OCI-LY1 (cell line): ENCODE results near the gene CBR3.

Source experiments
- EZH2 ChIP-seq: fragments of 200-600 bp; sonication (generic), shearing (Covaris generic); IDR thresholded peaks from 2 replicates; pipeline ENCODE4 v1.8.0; 2017; ENCODE audit warnings: borderline replicate concordance, mixed run types, mild to moderate bottlenecking, antibody characterized with exemption, low read length, moderate library complexity, mixed read lengths
- TF ChIP-seq, protein P1 (sequence below): fragments of 200-600 bp; sonication (generic), shearing (Covaris generic); IDR thresholded peaks from 2 replicates; pipeline ENCODE4 v1.5.1; 2017; ENCODE audit warnings: mild to moderate bottlenecking, antibody characterized with exemption, low read length, moderate library complexity, mixed read lengths

DNA sequence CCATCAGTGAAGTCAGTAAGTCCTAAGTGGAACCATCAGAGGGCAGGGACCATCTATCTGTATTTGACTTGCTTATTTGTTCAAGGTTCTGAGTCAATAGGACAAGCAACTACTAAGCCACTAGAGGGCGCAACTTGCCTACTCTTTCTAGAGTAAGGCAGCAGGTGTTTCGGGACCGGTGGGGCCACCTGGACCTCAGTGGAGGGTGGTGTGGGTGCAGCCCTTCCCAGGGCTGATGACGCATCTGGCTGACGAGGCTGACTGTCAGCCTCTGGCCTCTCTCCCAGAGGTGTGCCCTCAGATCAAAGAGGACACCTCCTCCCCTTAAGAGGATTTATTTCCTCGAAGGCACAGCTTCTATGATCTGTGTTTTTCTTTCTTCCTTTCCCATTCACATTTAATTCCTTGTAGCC, 6.6 kb downstream of the CBR3 start:
- TF ChIP-seq, protein P1, sequence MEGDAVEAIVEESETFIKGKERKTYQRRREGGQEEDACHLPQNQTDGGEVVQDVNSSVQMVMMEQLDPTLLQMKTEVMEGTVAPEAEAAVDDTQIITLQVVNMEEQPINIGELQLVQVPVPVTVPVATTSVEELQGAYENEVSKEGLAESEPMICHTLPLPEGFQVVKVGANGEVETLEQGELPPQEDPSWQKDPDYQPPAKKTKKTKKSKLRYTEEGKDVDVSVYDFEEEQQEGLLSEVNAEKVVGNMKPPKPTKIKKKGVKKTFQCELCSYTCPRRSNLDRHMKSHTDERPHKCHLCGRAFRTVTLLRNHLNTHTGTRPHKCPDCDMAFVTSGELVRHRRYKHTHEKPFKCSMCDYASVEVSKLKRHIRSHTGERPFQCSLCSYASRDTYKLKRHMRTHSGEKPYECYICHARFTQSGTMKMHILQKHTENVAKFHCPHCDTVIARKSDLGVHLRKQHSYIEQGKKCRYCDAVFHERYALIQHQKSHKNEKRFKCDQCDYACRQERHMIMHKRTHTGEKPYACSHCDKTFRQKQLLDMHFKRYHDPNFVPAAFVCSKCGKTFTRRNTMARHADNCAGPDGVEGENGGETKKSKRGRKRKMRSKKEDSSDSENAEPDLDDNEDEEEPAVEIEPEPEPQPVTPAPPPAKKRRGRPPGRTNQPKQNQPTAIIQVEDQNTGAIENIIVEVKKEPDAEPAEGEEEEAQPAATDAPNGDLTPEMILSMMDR = peak; percentile 96
- TF ChIP-seq EZH2 = no peak
